ENCODE measurements around the gene SLC2A4.
"Not testable (repeated sequence)": the region's sequence is repeated elsewhere in the genome, so short reads cannot be mapped to it uniquely, and the experiment has no call there.

DNA sequence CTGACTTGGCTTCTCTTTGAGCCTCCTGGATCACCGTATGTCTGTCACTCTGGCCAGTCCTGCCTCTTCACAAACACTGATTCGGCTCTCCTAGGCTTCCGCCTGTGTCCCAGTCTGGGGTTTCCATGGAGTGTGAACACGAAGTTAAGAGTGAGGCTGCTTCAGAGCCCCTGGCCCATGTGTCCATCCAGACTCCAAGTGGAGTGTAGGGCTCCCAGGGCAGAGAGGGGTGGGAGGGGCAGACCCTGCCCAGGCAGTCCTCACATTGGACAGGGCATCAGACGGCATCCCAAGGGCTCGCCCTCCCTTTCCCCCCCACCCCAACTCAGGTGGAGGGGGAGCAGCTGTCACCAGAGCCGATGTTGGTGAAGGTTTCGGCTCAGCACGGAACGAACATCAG, 37.7 kb upstream of the SLC2A4 start:
- TF ChIP-seq, protein P1, sequence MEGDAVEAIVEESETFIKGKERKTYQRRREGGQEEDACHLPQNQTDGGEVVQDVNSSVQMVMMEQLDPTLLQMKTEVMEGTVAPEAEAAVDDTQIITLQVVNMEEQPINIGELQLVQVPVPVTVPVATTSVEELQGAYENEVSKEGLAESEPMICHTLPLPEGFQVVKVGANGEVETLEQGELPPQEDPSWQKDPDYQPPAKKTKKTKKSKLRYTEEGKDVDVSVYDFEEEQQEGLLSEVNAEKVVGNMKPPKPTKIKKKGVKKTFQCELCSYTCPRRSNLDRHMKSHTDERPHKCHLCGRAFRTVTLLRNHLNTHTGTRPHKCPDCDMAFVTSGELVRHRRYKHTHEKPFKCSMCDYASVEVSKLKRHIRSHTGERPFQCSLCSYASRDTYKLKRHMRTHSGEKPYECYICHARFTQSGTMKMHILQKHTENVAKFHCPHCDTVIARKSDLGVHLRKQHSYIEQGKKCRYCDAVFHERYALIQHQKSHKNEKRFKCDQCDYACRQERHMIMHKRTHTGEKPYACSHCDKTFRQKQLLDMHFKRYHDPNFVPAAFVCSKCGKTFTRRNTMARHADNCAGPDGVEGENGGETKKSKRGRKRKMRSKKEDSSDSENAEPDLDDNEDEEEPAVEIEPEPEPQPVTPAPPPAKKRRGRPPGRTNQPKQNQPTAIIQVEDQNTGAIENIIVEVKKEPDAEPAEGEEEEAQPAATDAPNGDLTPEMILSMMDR (IDR thresholded peaks at IDR 0.05; ENCODE audit: insufficient read depth, low read depth, low read length) = not testable (repeated sequence)
- not testable (repeated sequence) for TF ChIP-seq EZH2 (IDR thresholded peaks at IDR 0.05; ENCODE audit: insufficient read depth, low read length)

All from astrocyte (in vitro differentiated cells and primary cell).